GM13976 (cell line): ENCODE measurements around the gene ETFDH.
"Not testable (repeated sequence)": the region's sequence is repeated elsewhere in the genome, so short reads cannot be mapped to it uniquely, and the experiment has no call there.

Source experiments
- DNase-seq: peaks from one replicate; pipeline ENCODE4 v3.0.0; 2012; ENCODE audit warnings: low spot score
- CTCF ChIP-seq: IDR thresholded peaks from 2 replicates; pipeline ENCODE4 v1.5.1; 2012; ENCODE audit warnings: borderline replicate concordance, mild to moderate bottlenecking; ENCODE audit not compliant: insufficient read depth; ENCODE audit errors: extremely low read depth, missing control alignments, control extremely low read depth
- in situ Hi-C: fragments of 300-500 bp; cut with MboI; formaldehyde crosslinking; loops from one replicate; pipeline ENCODE4 v1.12.0; 2022; ENCODE audit warnings: low sequenced_read_pairs, mixed read lengths, inconsistent platforms; ENCODE audit not compliant: unreplicated experiment

Gene ETFDH

GRCh38 chr4:158741326-158742021 is 69.4 kb downstream of the ETFDH start:
- in situ Hi-C loops, result loop anchor here (25.0 kb wide), 2 partner anchors 446 to 696 kb away; no protein-coding TSS in a partner anchor
- no peak for DNase-seq
- no peak for TF ChIP-seq CTCF

- in situ Hi-C loops, result loop anchor here (25.0 kb wide), 2 partner anchors 441 to 691 kb away; no protein-coding TSS in a partner anchor
These were observed 74.4 kb downstream of the ETFDH start for GRCh38 chr4:158746537-158746936.

GRCh38 chr4:158750379-158750778 is 78.3 kb downstream of the ETFDH start:
- TF ChIP-seq CTCF, result no peak
- DNase-seq, result no peak
- in situ Hi-C loops, result no loop called here

More at GRCh38 chr4:158746537-158746936, 74.4 kb downstream of the ETFDH start:
- DNase-seq, result not testable (repeated sequence)

GRCh38 chr4:158754385-158755180 is 82.5 kb downstream of the ETFDH start:
- no peak for TF ChIP-seq CTCF
- no peak for DNase-seq
- in situ Hi-C loops, result no loop called here

- DNase-seq, in situ Hi-C loops: not testable (repeated sequence)
These were observed 83.7 kb downstream of the ETFDH start for GRCh38 chr4:158755819-158756218.

- no peak for DNase-seq
- in situ Hi-C loops, result no loop called here
- TF ChIP-seq CTCF, result no peak
These were observed 84.5 kb downstream of the ETFDH start for GRCh38 chr4:158756588-158756987.

- in situ Hi-C loops, result no loop called here
- no peak for DNase-seq
- TF ChIP-seq CTCF, result no peak
These were observed 86.0 kb downstream of the ETFDH start for GRCh38 chr4:158758142-158758541.
